ENCODE data around the gene GPR39. TPM values are rescaled to one million over a fixed set of nuclear protein-coding genes. Genes with fewer than 3 reads are reported as not detected.

GPR39 gene
- total RNA-seq, 4 donors from 2014 or later: 2.8 to 9.7 (median 5.4) TPM

DNA sequence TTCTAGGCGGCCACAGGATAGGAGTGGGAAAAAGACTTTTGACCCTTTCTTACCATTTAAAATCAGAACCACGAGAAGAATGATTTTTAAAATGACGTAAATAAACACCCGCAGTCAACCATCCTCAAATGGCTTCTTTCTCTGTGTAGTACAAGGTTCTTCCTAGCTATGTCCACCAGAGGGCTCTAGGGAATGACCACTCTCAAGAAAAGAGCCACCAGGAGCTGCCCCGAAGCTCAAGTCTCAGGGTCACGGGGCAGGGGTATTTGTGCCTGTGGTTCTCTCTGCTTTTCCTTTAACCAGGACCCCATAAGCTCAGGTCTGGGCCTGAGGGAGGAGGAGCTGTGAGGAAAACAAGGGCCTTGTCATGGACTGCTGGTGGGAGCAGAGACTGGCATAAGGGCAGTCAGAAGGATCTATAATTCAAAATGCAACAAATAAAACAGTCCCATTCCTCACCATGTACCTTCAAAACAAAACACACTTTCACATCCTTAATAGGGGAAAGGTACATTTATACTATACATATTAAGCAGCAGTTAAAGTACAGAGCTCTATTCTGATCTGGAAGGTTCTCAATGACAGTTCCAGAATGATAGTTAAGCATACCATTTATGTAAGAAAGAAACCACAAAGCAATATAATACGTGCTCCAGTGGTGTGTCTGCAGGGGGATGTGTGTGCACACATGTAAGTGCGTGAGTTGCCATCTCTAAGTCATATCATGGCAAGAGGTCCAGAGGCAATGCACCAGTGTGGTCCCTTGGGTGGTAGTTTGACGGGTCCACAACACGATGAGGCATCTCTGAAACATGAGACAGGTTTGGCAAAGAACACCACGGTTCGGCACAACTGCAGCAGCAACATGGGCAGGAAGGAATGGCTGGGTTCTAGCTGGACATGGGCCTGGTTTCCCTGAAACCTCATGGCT lies 234.8 kb downstream of the GPR39 start:
- 58 to 84% methylated on average over 12 of the region's 12 CpGs for WGBS, 2 donors
- no peaks in the 10 kb centered on the region for H3K9me3 ChIP-seq
- H3K4me3 ChIP-seq (replicated peaks in 1 of 3): no peak overlapping the region
- H3K27me3 ChIP-seq: no peaks in the 10 kb centered on the region
- no peaks in the 10 kb centered on the region for H3K4me1 ChIP-seq
- no peak for TF ChIP-seq POLR2A (IDR thresholded peaks at IDR 0.05)
- TF ChIP-seq, protein P1, sequence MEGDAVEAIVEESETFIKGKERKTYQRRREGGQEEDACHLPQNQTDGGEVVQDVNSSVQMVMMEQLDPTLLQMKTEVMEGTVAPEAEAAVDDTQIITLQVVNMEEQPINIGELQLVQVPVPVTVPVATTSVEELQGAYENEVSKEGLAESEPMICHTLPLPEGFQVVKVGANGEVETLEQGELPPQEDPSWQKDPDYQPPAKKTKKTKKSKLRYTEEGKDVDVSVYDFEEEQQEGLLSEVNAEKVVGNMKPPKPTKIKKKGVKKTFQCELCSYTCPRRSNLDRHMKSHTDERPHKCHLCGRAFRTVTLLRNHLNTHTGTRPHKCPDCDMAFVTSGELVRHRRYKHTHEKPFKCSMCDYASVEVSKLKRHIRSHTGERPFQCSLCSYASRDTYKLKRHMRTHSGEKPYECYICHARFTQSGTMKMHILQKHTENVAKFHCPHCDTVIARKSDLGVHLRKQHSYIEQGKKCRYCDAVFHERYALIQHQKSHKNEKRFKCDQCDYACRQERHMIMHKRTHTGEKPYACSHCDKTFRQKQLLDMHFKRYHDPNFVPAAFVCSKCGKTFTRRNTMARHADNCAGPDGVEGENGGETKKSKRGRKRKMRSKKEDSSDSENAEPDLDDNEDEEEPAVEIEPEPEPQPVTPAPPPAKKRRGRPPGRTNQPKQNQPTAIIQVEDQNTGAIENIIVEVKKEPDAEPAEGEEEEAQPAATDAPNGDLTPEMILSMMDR (IDR thresholded peaks at IDR 0.05): peak in 4 of 6 experiments; percentile 19 to 78 (median 60)
- H3K36me3 ChIP-seq: no peaks in the 10 kb centered on the region
- H3K27ac ChIP-seq: no peak overlapping the region
- DNase-seq: peak in 1 of 2 donors; percentile 27
- intact Hi-C loops (cut with DNase I): no loop called here

DNA sequence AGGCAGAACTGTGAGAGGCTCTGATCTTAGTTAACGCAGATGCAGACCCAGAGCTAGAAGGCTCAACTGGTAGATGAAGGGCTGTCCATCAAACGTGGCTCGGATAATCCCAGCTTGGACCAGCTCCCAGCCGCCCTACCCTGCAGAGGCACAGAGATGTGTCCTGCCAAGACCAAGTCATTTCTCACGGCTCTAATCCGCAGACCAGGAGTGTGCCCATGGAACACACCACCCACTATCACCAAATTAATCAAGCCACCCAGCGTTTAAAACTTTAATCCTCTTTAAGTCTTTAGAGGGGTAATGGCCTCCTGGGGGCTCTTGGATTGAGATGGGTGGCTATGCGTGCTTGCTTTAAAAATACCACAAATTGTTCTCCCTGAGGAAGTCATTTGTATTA lies 235.9 kb downstream of the GPR39 start:
- no peaks in the 10 kb centered on the region for H3K9me3 ChIP-seq
- 60 to 81% methylated on average over 8 of the region's 8 CpGs for WGBS, 2 donors
- no peak overlapping the region for H3K4me3 ChIP-seq (replicated peaks in 1 of 3)
- H3K27ac ChIP-seq: no peak overlapping the region
- DNase-seq: no peak
- intact Hi-C loops (cut with DNase I): no loop called here
- no peak for TF ChIP-seq POLR2A (IDR thresholded peaks at IDR 0.05)
- TF ChIP-seq, protein P1 (IDR thresholded peaks at IDR 0.05): no peak
- H3K4me1 ChIP-seq: no peaks in the 10 kb centered on the region
- H3K27me3 ChIP-seq: no peaks in the 10 kb centered on the region
- H3K36me3 ChIP-seq: no peaks in the 10 kb centered on the region

DNA sequence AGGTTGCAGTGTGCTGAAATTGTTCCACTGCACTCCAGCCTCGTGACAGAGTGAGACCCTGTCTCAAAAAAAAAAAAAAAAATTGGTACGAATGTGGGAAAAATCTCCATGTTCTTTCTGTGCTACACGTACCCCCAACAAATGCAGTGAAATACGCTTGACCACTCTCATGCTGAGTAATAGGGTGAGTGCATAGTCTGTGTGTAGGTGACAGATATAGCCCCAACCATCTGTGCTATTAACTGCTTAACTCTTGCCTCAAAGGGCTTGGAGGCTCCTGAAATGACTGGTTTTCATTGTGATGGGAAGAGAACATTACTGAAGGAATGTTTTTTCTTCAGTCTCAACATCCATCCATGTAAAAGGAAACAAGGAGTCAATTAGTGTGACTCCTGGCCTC lies 237.7 kb downstream of the GPR39 start:
- no peaks in the 10 kb centered on the region for H3K4me1 ChIP-seq
- intact Hi-C loops (cut with DNase I): no loop called here
- no peak overlapping the region for H3K4me3 ChIP-seq (replicated peaks in 1 of 3)
- H3K9me3 ChIP-seq: no peaks in the 10 kb centered on the region
- no peaks in the 10 kb centered on the region for H3K27me3 ChIP-seq
- TF ChIP-seq, protein P1 (IDR thresholded peaks at IDR 0.05): no peak
- no peak for TF ChIP-seq POLR2A (IDR thresholded peaks at IDR 0.05)
- WGBS, 2 donors: 66 to 92% methylated on average over 4 of the region's 4 CpGs
- DNase-seq: no peak
- H3K36me3 ChIP-seq: no peaks in the 10 kb centered on the region
- H3K27ac ChIP-seq: no peak overlapping the region

DNA sequence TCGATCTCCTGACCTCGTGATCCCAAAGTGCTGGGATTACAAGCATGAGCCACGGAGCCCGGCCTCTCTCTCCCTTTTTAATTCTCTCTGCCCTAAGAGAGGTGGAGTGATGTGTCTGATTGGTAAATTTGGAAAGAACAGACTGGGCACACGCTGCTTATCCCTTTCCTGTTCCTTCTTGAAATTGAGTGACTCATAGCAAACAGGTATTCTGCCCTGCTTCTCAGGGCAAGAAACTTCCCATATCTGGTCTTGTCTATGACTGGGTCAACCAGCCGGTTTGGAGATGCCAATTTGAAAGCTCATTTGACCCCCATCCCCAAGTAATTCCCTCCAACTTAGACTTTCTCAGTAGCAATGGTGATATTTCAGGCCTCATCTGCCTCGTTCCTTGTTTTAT lies 238.4 kb downstream of the GPR39 start:
- Histone ChIP-seq H3K4me3 (replicated peaks in 1 of 3) (no peak overlapping the region), H3K4me1 (no peaks in the 10 kb centered on the region), H3K9me3 (no peaks in the 10 kb centered on the region), H3K27me3 (no peaks in the 10 kb centered on the region), H3K36me3 (no peaks in the 10 kb centered on the region), H3K27ac (no peak overlapping the region)
- intact Hi-C loops (cut with DNase I): no loop called here
- DNase-seq: no peak
- WGBS, 2 donors: 94 to 97% methylated on average over 7 of the region's 7 CpGs
- TF ChIP-seq POLR2A (IDR thresholded peaks at IDR 0.05): no peak
- TF ChIP-seq, protein P1 (IDR thresholded peaks at IDR 0.05): no peak

DNA sequence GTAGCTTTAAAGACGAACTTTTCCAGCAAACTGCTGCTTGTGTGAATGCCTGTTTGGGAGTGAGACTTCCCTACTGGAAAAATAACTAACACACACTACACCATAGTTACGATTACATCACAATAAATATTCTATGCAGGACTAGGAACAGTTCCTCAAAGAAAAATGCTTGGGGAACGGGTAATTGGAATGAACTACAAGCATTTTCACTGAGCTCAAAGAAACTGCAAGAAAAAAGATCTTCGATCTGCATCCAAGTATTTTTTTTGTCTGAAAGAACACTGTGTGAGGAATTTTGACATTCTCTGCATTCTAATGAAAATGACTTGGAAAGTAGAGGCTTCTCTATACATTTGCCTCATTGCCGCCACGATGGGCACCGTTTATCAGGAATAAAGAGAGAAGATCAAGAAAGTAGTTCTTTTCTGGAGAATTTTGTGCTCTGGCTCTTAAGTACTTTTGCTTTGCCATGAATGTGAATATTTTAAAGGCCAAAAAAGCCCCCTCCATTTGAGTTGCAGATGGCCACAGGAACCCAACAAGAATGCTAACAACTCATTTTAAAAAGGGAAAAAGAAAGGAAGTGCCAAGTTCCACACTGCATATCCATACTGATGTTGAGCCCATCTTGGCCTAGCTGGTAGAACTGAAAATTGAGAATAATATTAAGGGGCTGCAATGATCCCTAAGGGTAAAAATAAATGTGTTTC lies 239.8 kb downstream of the GPR39 start:
- intact Hi-C loops (cut with DNase I): no loop called here
- H3K4me3 ChIP-seq (replicated peaks in 1 of 3): no peak overlapping the region
- H3K4me1 ChIP-seq: no peaks in the 10 kb centered on the region
- 51 to 78% methylated on average over 7 of the region's 7 CpGs for WGBS, 2 donors
- TF ChIP-seq, protein P1 (IDR thresholded peaks at IDR 0.05): no peak
- TF ChIP-seq POLR2A (IDR thresholded peaks at IDR 0.05): no peak
- no peaks in the 10 kb centered on the region for H3K27me3 ChIP-seq
- no peaks in the 10 kb centered on the region for H3K9me3 ChIP-seq
- no peak overlapping the region for H3K27ac ChIP-seq
- H3K36me3 ChIP-seq: no peaks in the 10 kb centered on the region
- DNase-seq: no peak

Measured in thyroid gland (tissue), 4 donors.